ENCODE measurements around the gene PI3. TPM values are rescaled to one million over a fixed set of nuclear protein-coding genes. Genes with fewer than 3 reads are reported as not detected.

PI3 gene
- total and polyA plus RNA-seq, 2 of the 8 experiments (the other 6 are each of a cell fraction or from before 2014, with no cell fraction given) = not detected

- no peak overlapping the region for H2BK120ac ChIP-seq (replicated peaks; ENCODE audit: low read depth, low read length)
- H4K20me1 ChIP-seq (replicated peaks in 1 of 2; ENCODE audit: control insufficient read depth in 1 of 2, insufficient read depth in 2 of 2, low read length in 2 of 2) = no peaks in the 10 kb centered on the region
- no peak for DNase-seq (ENCODE audit: low read depth in 1 of 2, low spot score in 2 of 2)
- H3K9ac ChIP-seq (replicated peaks in 1 of 4; ENCODE audit: extremely low read depth in 1 of 4, low read depth in 3 of 4, low read length in 3 of 4) = no peak overlapping the region
- H3K36me3 ChIP-seq (ENCODE audit: control insufficient read depth in 2 of 4, insufficient read depth in 4 of 4, low read length in 3 of 4) = no peaks in the 10 kb centered on the region
- H4K5ac ChIP-seq (ENCODE audit: insufficient read length, low read depth, low read length) = no peak overlapping the region
- no peak overlapping the region for H3K4me3 ChIP-seq (ENCODE audit: extremely low read depth in 1 of 4, insufficient read depth in 2 of 4, low read depth in 3 of 4, low read length in 4 of 4)
- POLR2A ChIA-PET (ENCODE audit: partially characterized antibody) = no interaction called here
- no peaks in the 10 kb centered on the region for H3K79me2 ChIP-seq (ENCODE audit: control insufficient read depth in 1 of 2, insufficient read depth in 2 of 2, low read length in 2 of 2)
- CTCF ChIA-PET (ENCODE audit: partially characterized antibody) = interaction anchor here (0.8 to 2.5 kb wide), 3 partner anchors 15 to 57 kb away, joined by 3 to 17 read pairs (median 4); no protein-coding TSS in a partner anchor
- FAIRE-seq = no peak
- H2BK12ac ChIP-seq (ENCODE audit: low read depth, low read length) = no peak overlapping the region
- no peak overlapping the region for H2AK5ac ChIP-seq (ENCODE audit: low read depth, low read length)
- H2AFZ ChIP-seq (ENCODE audit: low read length) = no peak overlapping the region
- H2BK20ac ChIP-seq (ENCODE audit: low read length) = no peak overlapping the region; the same call in 1 of the 2 replicates
- H3K56ac ChIP-seq (replicated peaks; ENCODE audit: insufficient read length, low read depth, low read length) = no peak overlapping the region
- no peak overlapping the region for H3K18ac ChIP-seq (ENCODE audit: extremely low read depth, low read length)
- H3K14ac ChIP-seq (ENCODE audit: insufficient read length) = no peak overlapping the region
- H3K27ac ChIP-seq (ENCODE audit: low read depth, low read length) = no peak overlapping the region
- no peaks in the 10 kb centered on the region for H3K79me1 ChIP-seq (ENCODE audit: low read depth, low read length)
- 82% methylated on average over 1 of the region's 1 CpG; no CpG with 5 or more reads in 1 of the 2 experiments for WGBS, 2 experiments (ENCODE audit: extremely low coverage in 1 of 2, insufficient coverage in 1 of 2, insufficient read length in 1 of 2, insufficient replicate concordance in 2 of 2, low coverage in 1 of 2, low lambda C conversion rate in 2 of 2, missing lambda C conversion rate in 1 of 2)
- peaks cover 0 to 1% (median 0%) of the 10 kb centered on the region in 4 experiments; a peak in 1 of 7 replicates for H3K27me3 ChIP-seq (replicated peaks in 1 of 4; ENCODE audit: control insufficient read depth in 3 of 4, extremely low read depth in 1 of 4, insufficient read depth in 3 of 4, low read length in 3 of 4)
- no peak overlapping the region for H3K23ac ChIP-seq (ENCODE audit: insufficient read length)
- no peak overlapping the region for H2BK15ac ChIP-seq (ENCODE audit: low read length)
- H3K4me2 ChIP-seq (ENCODE audit: insufficient read depth in 1 of 2, low read depth in 2 of 2, low read length in 2 of 2) = no peak overlapping the region
- H2BK5ac ChIP-seq (ENCODE audit: low read depth, low read length) = no peak overlapping the region
- no peak overlapping the region for H4K8ac ChIP-seq (ENCODE audit: extremely low read depth, insufficient read depth, low read length)
- no peak overlapping the region for H3K4ac ChIP-seq (replicated peaks; ENCODE audit: insufficient read length, low read depth, low read length)
- H4K91ac ChIP-seq (replicated peaks; ENCODE audit: insufficient read length, low read length) = no peak overlapping the region
- H3K9me3 ChIP-seq (ENCODE audit: insufficient read depth in 2 of 2, low read depth in 1 of 2, low read length in 1 of 2) = no peaks in the 10 kb centered on the region
- H3K4me1 ChIP-seq (replicated peaks in 1 of 4; ENCODE audit: control insufficient read depth in 3 of 4, insufficient read depth in 4 of 4, low read length in 3 of 4) = no peaks in the 10 kb centered on the region
- no peaks in the 10 kb centered on the region for H3K23me2 ChIP-seq (ENCODE audit: low read depth, low read length)
- TF ChIP-seq NRF1 (IDR thresholded peaks at IDR 0.05; ENCODE audit: low read depth, low read length) = no peak
- TF ChIP-seq CBX5 (IDR thresholded peaks at IDR 0.05; ENCODE audit: low read depth, low read length) = no peak
- TF ChIP-seq CHD1 (IDR thresholded peaks at IDR 0.05; ENCODE audit: low read depth, low read length) = no peak
- no peak for TF ChIP-seq SIX5 (IDR thresholded peaks at IDR 0.05; ENCODE audit: low read depth, low read length)
- no peak for TF ChIP-seq ATF2 (IDR thresholded peaks at IDR 0.05; ENCODE audit: low read length)
- no peak for TF ChIP-seq GABPA (IDR thresholded peaks at IDR 0.05; ENCODE audit: borderline replicate concordance, insufficient read depth, low read length)
- no peak for TF ChIP-seq E2F6 (IDR thresholded peaks at IDR 0.05)
- TF ChIP-seq RFX5 (IDR thresholded peaks at IDR 0.05; ENCODE audit: borderline replicate concordance, low read depth, low read length) = no peak
- TF ChIP-seq USF2 (IDR thresholded peaks at IDR 0.05; ENCODE audit: low read length) = no peak
- no peak for TF ChIP-seq EZH2 (IDR thresholded peaks at IDR 0.05; ENCODE audit: low read depth, low read length, severe bottlenecking)
Observed at GRCh38 chr20:45153752-45154151, 20.9 kb upstream of the PI3 start.
